Panc1 (cell line): ENCODE data around the gene PTPDC1. TPM values are rescaled to one million over a fixed set of nuclear protein-coding genes. Genes with fewer than 3 reads are reported as not detected.
"Not testable (repeated sequence)": the region's sequence is repeated elsewhere in the genome, so short reads cannot be mapped to it uniquely, and the experiment has no call there.

Experiments
- ATAC-seq: fragments of 200-7000 bp; cut with Tn5 transposase; 2 replicates; pipeline ENCODE4 v1.9.1; 2020; ENCODE audit warnings: mild to moderate bottlenecking, moderate library complexity
- BruUV-seq: library from RNA; stranded (reverse); fragments of 400-500 nt; replicated peaks from 2 replicates; lab custom pipeline; 2021; lab: Mats Ljungman, UMichigan
- CTCF ChIA-PET: fragments of 300-600 bp; sonication (Branson Sonifier 250); formaldehyde crosslinking; loops from one replicate; lab custom pipeline; 2022; ENCODE audit warnings: antibody characterized with exemption; lab: Charles Lee
- POLR2A ChIA-PET: fragments of 300-600 bp; sonication (Branson Sonifier 250); formaldehyde crosslinking; loops from one replicate; lab custom pipeline; 2022; ENCODE audit warnings: antibody characterized with exemption; lab: Charles Lee
- DNase-seq: peaks from one replicate; pipeline ENCODE4 v3.0.0-alpha.2; 2010; ENCODE audit warnings: low read depth, low spot score
- H3K27ac ChIP-seq: 2 replicates; pipeline ENCODE4 v1.5.1; 2011; ENCODE audit warnings: mild to moderate bottlenecking, low read length, inconsistent platforms
- H3K27me3 ChIP-seq: fragments of 200-500 bp; sonication (Bioruptor generic); 2 replicates; pipeline ENCODE4 v1.6.0; 2014; ENCODE audit warnings: low read length, inconsistent platforms; ENCODE audit not compliant: control insufficient read depth, insufficient read depth
- H3K36me3 ChIP-seq: fragments of 200-500 bp; sonication (Bioruptor generic); 2 replicates; pipeline ENCODE4 v1.5.1; 2014; ENCODE audit warnings: inconsistent platforms, mild to moderate bottlenecking, low read length, moderate library complexity; ENCODE audit not compliant: control insufficient read depth, insufficient read depth
- H3K4me1 ChIP-seq: 2 replicates; pipeline ENCODE4 v1.5.1; 2011; ENCODE audit warnings: inconsistent platforms, mild to moderate bottlenecking, low read length, moderate library complexity; ENCODE audit not compliant: control insufficient read depth, insufficient read depth
- H3K4me3 ChIP-seq, 2 experiments: 2 replicates each; pipeline ENCODE4 v1.5.1; 2011 to 2012; ENCODE audit warnings: low read depth in 2 of 2, low read length in 2 of 2, mild to moderate bottlenecking in 2 of 2, inconsistent platforms in 1 of 2, moderate library complexity in 1 of 2
- H3K9me3 ChIP-seq: fragments of 200-500 bp; sonication (Bioruptor generic); 2 replicates; pipeline ENCODE4 v1.5.1; 2014; ENCODE audit warnings: low read depth, mild to moderate bottlenecking, inconsistent platforms, low read length, moderate library complexity; ENCODE audit not compliant: control insufficient read depth, insufficient read depth
- CTCF ChIP-seq: fragments of 450-650 bp; IDR thresholded peaks from 2 replicates; pipeline ENCODE4 v1.5.1; 2017; ENCODE audit warnings: mild to moderate bottlenecking
- POLR2AphosphoS5 ChIP-seq: IDR thresholded peaks from 2 replicates; pipeline ENCODE4 v1.6.1; 2012; ENCODE audit warnings: mild to moderate bottlenecking, low read depth, low read length, moderate library complexity
- REST ChIP-seq, 2 experiments: IDR thresholded peaks; 2 replicates each; pipeline ENCODE4 v1.6.1; 2011 to 2012; ENCODE audit warnings: low read depth in 2 of 2, control low read depth in 1 of 2, low read length in 1 of 2, mild to moderate bottlenecking in 1 of 2, moderate library complexity in 1 of 2; ENCODE audit not compliant: insufficient read depth in 1 of 2
- SIN3A ChIP-seq: IDR thresholded peaks from 2 replicates; pipeline ENCODE4 v1.6.1; 2012; ENCODE audit warnings: low read depth, mild to moderate bottlenecking, low read length, moderate library complexity, borderline replicate concordance; ENCODE audit not compliant: insufficient read depth
- TCF7L2 ChIP-seq: IDR thresholded peaks from 2 replicates; pipeline ENCODE4 v1.6.1; 2011; ENCODE audit warnings: mild to moderate bottlenecking, low read depth, low read length, inconsistent platforms
- in situ Hi-C: cut with HindIII; loops from 2 replicates; pipeline ENCODE4 v1.10.0; 2016; ENCODE audit warnings: low sequenced_read_pairs, low pct_unique_long_range_greater_than_20kb
- intact Hi-C: fragments of 100-400 bp; cut with micrococcal nuclease; formaldehyde crosslinking; loops from one replicate; pipeline ENCODE4 v1.10.0; 2022; ENCODE audit not compliant: unreplicated experiment
- total RNA-seq: library from RNA; stranded (reverse); gene quantifications from one replicate; pipeline ENCODE4 v1.2.1, GENCODE V29; 2021; ENCODE audit not compliant: unreplicated experiment

The PTPDC1 gene
- total RNA-seq, 1 experiment from 2014 or later = 10.6 TPM

- in situ Hi-C loops, POLR2A ChIA-PET, H3K9me3 ChIP-seq, H3K27ac ChIP-seq, DNase-seq, H3K4me1 ChIP-seq, BruUV-seq, ATAC-seq, H3K27me3 ChIP-seq, CTCF ChIA-PET, H3K36me3 ChIP-seq, intact Hi-C loops: not testable (repeated sequence)
- H3K4me3 ChIP-seq = peak overlapping the region; percentile 18 to 42
These were observed 10.2 kb downstream of the PTPDC1 start for GRCh38 chr9:94094219-94095145.

GRCh38 chr9:94096819-94097577 is 12.7 kb downstream of the PTPDC1 start:
- no peak overlapping the region for H3K27ac ChIP-seq
- ChIA-PET POLR2A (no interaction called here), CTCF (no interaction called here)
- H3K27me3 ChIP-seq = no peaks in the 10 kb centered on the region
- no peaks in the 10 kb centered on the region for H3K9me3 ChIP-seq
- intact Hi-C loops (no loop called here), in situ Hi-C loops (no loop called here)
- TF ChIP-seq POLR2AphosphoS5 (no peak), SIN3A (no peak), REST (IDR thresholded peaks at IDR 0.05; ENCODE audit: insufficient read depth in 1 of 2, low read depth in 2 of 2, low read length in 1 of 2) (no peak), TCF7L2 (no peak), CTCF (no peak)
- DNase-seq (no peak), ATAC-seq (no peak)
- BruUV-seq = no TSS peak
- no peak overlapping the region for H3K4me3 ChIP-seq
- H3K4me1 ChIP-seq = no peaks in the 10 kb centered on the region
- no peaks in the 10 kb centered on the region for H3K36me3 ChIP-seq
